ENCODE results near the gene CZIB. TPM values are rescaled to one million over a fixed set of nuclear protein-coding genes. Genes with fewer than 3 reads are reported as not detected.
"Not testable (repeated sequence)": the region's sequence is repeated elsewhere in the genome, so short reads cannot be mapped to it uniquely, and the experiment has no call there.

CZIB gene
- total RNA-seq, 1 experiment from 2014 or later = 34.4 TPM

DNA sequence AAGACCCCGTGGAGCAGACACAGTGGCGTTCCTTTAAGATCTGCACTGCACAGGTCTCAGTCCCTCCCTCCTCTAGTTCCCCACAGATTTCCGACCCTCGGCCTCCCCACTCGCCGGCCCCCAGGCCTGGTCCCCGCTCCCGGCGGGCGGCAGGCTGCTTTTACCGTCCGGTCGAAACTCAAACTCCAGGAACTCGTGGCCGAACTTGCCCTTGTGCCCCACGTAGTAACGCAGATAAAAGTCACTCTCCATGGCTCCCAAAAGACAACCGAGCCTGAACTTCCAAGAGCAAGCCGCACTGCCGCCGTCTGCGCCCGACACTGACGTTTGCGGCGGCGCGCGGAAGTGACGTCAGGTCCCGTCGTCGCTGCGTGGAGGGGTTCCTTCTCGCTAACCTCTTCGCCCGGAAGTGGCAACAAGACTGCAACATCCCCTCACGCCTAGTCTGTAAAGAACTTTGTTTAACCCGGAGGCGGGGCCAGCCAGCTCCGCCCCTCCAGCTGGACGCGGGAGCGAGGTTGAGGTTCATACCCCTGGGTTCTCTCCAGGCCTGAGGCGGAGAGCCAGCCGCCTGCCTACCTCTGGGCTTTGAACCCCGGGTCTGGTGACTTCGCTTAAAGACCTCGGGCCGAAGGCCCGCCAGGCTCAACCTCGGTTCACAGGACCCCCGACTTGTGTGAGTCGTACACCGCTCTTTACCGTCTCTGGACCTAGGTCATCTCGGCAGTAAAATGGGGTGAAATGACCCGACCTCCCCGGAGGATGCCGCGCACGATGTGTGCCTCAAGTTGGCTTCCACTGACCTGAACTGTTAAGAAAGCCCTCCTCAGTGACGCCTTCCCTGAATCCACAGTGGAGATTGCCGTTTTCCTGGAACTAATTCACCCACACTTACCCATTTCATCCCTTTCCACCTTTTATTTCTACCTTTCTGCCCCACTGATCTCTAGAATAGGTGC lies 18.0 kb upstream of the CZIB start, which contains the start of gene MAGOH:
Gene MAGOH, minus strand, starts transcription at position 322 of the 959 bp plus-strand sequence. Its CDS starts 70 bp downstream, at position 252.
- DNase-seq (ENCODE audit: low spot score) = peak; percentile 93

DNA sequence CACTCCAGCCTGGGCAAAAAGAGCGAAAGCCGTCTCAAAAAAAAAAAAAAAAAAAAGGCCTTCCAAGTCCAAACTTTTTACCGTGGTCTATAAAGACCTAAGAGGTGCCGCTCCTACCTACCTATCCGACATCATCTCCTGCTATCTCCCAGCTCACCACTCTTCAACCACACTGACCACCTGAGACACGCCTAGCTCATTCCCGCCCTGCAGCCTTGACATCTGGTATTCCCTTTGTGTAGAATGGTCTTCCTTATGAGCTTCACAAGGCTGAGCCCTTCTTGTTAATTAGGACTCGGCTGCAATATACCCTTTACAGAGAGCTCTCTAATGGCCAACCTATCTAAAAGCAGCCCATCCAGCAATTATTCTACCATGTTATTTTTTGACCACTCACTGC lies 17.2 kb upstream of the CZIB start:
- peak; percentile 19 for DNase-seq (ENCODE audit: low spot score)

DNA sequence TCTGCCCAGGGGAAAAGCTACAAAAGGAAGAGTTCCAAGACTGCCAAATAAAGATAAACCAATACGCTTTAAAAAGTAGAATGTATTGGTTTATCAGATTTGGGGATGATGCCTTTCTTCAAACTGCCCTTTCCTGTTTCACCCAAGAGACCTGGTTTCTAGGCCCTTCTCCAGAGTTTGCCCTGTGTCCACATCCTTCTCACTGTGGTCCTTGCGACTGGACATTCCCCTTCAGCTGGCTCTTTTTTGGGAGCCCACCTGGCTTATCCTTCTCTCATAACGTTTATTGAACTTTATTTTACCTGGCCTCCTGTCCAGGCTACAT lies 490 bp upstream of the CZIB start:
- DNase-seq (ENCODE audit: low spot score) = no peak

DNA sequence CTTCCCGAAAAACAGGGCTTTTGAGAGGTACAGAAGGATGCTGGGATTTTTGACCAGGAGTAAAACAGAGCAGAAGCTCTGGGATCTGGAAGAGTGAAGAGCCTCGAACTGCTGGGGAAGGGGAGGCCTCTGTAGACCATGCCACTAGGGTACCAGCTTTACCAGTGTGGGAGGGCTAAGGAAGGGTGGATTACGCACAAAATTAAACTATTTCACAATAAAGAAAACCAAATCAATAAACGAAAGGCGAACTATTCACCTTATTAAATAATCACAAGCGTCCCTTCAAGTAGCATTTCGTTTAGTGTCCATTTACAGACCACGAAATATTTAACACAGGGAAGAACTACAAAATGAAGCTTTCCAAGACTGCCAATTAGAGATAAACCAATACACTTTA lies 723 bp downstream of the CZIB start:
- no peak for DNase-seq (ENCODE audit: low spot score)

DNA sequence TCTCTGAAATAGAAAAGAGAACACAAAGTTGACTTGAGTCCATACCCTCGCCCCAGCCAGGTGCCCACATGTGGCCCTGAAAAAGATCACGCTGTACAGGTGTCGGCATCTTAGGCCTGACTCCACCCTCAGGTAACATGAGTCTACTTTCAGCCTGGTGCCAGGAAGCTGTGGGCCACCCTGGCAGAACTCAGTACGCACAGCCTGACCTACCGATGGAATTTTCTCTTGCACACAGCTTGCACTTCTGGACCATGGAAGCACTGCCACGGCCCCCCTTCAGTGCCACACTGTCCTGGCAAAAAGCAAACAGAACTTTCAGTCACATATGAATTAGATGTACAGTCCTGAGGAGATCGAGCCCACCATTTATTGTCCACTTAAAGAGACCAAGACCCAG lies 2.2 kb downstream of the CZIB start:
- no peak for DNase-seq (ENCODE audit: low spot score)

DNA sequence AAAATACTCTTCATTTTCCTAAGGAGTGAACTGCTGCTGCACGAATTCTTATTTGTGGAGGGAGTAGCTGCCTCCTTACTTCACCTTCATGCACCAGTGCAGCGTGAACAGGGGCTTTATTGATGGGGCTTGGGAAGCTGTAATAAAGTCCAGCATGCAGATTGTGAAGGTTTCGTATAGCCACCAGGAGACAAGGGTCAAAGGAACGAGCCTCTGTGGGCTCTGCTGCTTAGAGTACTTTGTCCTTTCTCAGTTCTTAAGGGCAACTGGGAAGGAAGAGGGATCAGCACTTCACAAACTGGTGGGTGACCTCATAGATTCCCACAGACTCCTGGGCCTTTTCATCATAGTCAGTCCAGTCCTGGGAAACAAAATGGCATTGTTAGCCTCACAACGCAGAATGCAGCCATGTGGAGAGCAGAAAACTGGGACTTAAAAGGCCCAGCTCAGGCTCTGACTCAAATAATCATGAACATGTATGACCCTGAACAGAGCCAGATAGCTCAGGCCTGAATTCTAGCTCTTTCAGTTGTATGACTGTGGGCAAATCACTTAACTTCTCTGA lies 6.0 kb downstream of the CZIB start:
- DNase-seq (ENCODE audit: low spot score) = no peak

DNA sequence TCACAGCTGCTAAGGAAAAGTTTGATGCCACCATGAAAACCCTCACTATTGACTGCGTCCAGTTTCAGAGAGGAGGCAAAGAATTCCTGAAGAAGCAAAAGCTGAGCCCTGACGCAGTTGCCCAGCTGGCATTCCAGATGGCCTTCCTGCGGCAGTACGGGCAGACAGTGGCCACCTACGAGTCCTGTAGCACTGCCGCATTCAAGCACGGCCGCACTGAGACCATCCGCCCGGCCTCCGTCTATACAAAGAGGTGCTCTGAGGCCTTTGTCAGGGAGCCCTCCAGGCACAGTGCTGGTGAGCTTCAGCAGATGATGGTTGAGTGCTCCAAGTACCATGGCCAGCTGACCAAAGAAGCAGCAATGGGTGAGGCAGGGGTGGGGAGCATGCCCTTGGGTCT lies 9.5 kb downstream of the CZIB start:
- no peak for DNase-seq (ENCODE audit: low spot score)

DNA sequence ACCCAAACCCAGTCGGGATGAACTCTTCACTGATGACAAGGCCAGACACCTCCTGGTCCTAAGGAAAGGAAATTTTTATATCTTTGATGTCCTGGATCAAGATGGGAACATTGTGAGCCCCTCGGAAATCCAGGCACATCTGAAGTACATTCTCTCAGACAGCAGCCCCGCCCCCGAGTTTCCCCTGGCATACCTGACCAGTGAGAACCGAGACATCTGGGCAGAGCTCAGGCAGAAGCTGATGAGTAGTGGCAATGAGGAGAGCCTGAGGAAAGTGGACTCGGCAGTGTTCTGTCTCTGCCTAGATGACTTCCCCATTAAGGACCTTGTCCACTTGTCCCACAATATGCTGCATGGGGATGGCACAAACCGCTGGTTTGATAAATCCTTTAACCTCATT lies 10.1 kb downstream of the CZIB start:
- DNase-seq (ENCODE audit: low spot score) = no peak

DNA sequence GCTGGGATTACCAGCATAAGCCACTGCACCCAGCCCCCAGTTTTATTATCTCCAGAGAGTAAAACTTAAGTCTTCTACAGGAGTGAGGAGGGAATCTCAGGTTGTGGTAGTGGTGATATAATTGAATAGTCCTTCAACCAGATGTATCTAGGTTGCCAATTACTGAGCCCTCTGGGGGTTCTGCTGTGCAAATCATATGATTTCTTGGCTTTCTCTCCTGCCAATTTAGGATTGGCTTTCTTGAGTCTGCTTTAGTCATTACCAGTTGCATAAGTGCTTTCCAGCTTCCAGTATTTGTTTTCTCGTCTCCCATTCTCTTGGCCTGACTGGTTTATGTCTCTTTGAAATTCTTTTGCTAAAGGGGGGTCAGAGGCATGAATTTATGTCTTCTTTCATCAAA lies 12.7 kb downstream of the CZIB start:
- DNase-seq (ENCODE audit: low spot score) = no peak

DNA sequence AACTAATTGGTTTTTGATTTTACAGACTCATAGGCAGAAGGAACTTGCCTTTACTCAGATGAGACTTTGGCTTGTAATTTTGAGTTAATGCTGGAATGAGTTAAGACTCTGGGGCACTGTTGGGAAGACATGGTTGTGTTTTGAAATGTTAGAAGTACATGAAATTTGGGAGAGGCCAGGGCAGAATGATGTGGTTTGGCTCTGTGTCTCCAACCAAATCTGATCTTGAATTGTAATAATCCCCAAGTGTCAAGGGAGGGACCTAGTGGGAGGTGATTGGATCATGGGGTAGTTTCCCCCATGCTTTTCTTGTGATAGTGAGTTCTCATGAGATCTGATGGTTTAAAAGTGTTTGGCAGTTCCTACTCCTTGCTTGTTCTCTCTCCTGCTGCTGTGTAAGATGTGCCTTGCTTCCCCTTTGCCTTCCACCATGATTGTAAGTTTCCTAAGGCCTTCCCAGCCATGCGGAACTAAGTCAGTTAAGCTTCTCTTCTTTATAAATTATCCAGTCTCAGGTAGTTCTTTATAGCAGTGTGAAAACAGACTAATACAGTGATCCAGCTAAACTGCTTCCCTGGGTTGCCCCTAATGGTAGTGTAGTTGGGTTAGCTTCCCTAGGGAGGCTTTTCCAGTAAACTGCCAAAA lies 13.6 kb downstream of the CZIB start:
- DNase-seq (ENCODE audit: low spot score) = no peak

DNA sequence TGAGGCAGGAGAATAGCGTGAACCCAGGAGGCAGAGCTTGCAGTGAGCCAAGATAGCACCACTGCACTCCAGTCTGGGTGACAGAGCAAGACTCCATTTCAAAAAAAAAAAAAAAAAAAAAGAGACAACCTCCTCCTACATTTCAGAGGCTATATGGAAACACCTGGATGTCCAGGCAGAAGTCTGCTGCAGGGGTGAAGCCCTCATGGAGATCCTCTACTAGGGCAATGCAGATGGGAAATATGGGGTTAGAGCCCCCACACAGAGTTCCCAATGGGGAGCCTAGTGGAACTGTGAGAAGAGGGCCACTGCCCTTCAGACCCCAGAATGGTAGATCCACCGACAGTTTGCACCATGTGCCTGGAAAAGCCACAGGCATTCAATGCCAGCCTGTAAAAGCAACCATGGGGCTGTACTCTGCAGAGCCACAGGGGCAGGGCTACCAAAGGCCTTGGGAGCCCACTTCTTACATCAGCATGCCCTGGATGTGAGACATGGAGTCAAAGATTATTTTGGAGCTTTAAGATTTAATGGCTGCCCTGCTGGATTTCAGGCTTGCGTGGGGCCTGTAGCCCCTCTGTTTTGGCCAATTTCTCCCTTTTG lies 14.2 kb downstream of the CZIB start:
- not testable (repeated sequence) for DNase-seq (ENCODE audit: low spot score)

DNA sequence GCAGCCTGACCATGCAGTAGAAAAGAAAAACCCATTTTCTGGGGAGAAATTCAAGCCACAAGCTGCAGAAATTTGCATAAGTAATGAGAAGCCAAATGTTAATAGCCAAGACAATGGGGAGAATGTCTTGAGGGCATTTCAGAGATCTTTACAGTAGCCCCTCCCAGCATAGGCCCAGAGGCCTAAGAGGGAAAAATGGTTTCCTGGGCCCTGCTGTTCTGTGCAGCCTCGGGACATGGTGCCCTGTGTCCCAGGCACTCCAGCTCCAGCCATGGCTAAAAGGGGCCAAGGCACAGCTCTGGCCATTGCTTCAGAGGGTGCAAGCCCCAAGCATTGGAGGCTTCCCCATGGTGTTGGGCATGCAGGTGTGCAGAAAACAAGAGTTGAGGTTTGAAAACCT lies 14.9 kb downstream of the CZIB start:
- not testable (repeated sequence) for DNase-seq (ENCODE audit: low spot score)

DNA sequence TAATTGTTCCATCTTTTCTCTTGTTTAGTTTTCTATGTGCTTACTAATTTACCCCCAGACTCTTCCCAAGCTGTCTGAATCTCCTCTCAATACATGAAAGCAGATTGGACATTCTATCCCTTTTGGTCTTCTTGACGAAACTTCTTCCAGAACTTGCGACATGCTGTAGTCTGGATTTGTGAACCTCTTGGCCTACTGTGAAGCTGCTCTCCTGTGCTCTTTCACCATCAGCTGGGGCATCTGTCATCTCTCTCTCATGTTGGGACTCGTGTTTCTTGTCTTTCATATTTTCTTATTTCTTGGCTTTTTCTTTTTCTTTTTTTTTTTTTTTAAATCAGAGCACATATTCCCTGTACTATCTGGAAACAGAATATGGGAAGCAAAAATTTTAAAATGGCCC lies 17.0 kb downstream of the CZIB start:
- no peak for DNase-seq (ENCODE audit: low spot score)

DNA sequence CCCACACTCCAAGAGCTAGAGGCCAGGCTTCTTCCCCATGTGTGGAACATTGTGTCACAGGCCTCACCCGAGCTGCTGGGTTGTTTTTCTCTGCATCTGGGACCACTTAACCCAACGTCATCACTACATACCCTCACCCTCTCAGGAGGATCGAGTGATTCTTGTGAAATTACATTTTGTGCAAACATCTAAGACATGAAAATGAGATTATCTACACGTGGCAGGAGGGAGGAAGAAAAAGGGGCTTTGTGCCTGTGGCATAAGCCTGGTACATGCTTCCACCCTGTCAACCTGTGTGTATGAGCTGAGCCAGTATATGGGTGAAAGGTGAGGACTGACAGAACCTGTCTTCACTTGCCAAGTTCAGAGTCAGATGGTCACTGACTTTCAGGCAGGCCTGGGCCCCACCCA lies 22.2 kb downstream of the CZIB start:
- peak; percentile 39 for DNase-seq (ENCODE audit: low spot score)

DNA sequence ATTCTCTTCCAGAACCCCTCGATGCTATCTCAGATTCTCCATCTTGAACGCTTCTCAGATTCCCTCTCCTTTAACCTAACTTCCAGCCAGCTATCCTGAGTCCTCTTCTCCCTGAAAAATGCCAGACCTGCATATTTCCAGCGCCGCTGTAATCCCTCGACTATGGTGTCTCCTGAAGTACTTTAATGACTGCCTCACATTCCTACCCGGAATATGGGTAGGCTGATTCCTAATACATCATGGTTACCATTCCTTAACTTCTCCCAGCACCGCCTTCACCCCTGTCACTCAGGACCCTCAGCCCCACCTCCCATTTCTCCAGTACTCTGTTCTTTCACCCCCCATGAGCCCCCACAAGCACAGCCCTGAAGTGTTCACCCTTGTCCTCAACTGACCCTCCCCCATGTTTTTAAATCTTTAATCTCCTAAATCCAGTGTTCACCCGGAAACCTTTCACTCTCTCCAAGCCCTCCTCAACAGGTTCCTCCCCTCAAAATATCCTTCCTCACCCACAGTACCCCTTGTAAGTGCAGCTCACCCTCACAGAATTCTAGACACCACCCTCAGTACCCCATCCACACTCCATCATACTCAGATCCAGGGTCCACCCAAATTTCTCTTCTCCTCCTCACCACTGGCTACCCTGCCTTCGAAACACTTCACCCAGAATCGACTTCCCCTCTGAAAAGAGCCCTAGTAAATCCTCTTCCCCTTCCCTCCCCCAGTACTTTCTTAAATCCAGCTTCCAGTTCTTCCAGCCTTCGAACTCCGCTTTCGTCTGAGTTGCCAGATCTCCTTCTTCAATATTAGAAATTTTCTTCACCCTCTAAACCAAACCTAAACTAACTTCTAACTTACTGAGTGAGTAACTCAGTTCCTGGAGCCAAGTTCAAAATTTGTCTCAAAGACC lies 22.9 kb downstream of the CZIB start:
- peak; percentile 32 for DNase-seq (ENCODE audit: low spot score)

DNA sequence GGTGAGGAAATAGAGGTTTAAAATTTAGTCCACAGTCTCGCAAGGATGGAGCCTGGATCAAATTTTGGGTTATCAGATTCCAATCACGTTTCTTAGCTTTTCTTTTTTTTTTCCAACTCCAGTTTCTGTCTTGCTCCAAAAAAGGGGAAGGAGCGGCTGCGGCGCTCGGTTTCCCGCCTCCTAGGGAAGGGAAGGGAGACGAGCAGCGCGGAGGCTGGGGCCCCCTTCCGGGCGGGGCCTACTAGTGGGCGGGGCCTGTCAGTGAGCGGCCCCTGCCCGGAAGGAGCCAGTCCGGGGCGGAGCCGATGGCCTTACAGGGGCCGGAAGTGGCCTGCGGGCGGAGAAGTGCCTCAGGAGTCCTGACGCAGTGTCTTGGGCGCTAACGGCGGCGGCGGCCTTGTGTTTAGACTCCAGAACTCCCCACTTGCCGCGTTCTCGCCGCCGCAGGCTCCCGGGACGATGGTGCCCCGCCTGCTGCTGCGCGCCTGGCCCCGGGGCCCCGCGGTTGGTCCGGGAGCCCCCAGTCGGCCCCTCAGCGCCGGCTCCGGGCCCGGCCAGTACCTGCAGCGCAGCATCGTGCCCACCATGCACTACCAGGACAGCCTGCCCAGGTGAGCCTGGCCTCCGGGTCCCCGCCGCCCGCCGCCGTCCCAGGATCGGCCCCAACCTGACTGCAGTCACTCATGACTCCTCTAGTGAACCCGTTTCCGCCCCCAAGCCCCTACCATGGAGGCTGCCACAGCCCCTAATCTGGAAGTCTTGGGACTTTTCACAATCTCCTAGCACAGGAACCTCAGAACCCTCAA lies 23.7 kb downstream of the CZIB start, which contains the start of gene CPT2:
Gene CPT2, plus strand, starts transcription at position 340 of the 806 bp plus-strand sequence. Its CDS starts 120 bp downstream, at position 460.
- peak; percentile 93 for DNase-seq (ENCODE audit: low spot score)

DNA sequence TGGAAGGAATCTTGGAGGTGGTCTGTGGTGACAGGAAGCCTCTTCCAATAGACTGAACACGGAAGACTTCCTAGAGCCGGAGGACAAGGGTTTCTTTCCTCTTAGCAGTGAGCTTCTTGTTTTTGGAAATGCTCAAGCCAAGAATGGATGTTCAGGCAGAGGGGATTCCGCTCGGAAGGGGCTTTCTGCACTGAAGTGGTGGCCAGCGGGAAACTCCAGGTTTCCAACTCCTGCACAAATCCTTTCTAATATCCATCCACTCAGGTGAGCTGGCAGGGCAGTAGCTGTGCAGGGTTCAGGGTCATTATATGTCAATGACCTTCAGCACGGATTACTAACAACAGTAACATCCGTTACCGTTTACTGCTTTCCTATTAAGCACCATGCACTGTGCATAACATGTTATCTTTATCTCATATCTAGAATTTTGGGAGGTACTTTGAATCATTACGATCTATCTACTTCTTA lies 24.4 kb downstream of the CZIB start:
- no peak for DNase-seq (ENCODE audit: low spot score)

DNA sequence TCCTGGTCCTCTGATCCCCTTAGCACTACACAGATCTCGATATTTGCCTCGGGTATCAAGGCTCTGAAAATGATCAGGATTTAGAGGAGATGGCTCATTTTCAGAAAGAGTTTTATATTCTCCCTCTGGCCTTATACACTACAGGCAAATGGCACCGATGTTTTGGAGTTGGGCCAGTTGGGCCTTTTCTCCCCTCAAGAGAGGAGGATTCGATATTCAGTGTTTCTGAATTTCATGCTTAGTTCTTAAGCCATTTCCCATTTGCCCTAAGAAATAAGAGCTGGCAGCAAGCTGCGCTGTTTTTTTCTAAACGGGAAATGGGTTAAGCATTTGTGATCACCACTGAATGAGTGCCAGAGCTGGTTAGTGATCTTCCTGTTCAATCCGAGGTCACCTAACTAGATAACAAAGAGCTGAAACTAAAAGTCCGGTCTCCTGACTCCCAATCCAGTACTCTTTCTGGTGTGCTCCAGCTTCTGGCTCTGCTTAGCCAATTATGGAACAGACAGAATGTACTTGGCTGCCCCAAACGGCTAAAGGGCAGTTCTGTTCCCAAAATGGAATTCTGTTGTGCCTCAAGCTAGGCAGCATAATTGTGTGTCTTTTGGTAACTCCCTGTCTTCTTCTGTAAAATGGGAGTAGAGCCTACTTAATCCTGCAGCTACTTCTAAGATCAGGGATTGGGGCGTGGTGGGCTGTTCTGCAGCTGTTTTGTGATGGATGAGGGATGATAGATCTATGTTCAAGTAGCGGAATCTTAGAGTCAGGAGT lies 25.0 kb downstream of the CZIB start:
- DNase-seq (ENCODE audit: low spot score) = no peak

DNA sequence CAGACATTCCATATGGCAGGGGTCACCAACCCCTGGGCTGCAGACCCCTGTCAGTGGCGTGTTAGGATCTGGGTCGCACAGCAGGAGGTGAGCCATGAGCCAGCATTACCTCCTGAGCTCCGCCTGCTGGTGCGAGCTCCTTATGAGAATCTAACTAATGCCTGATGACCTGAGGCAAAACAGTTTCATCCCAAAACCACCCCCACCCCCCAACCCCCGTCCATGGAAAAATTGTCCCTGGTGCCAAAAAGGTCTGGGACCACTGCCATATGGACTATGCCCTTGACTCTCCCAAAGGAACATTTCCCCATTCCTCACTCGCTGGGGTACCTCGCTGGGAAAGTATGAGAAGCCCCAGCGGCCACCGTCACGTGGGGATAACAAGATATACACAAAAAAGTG lies 30.2 kb downstream of the CZIB start:
- no peak for DNase-seq (ENCODE audit: low spot score)

Measured in HT-29 (cell line).